GM10266 (cell line): ENCODE results near the gene ZCCHC3.

Experiments
- DNase-seq: peaks from one replicate; pipeline ENCODE4 v3.0.0; 2012; ENCODE audit errors: extremely low spot score
- TF ChIP-seq, protein P1 (sequence below): IDR thresholded peaks from 2 replicates; pipeline ENCODE4 v1.5.1; 2012; ENCODE audit warnings: mild to moderate bottlenecking, low read depth; ENCODE audit not compliant: control insufficient read depth, insufficient read depth; ENCODE audit errors: missing control alignments

Gene ZCCHC3

DNA sequence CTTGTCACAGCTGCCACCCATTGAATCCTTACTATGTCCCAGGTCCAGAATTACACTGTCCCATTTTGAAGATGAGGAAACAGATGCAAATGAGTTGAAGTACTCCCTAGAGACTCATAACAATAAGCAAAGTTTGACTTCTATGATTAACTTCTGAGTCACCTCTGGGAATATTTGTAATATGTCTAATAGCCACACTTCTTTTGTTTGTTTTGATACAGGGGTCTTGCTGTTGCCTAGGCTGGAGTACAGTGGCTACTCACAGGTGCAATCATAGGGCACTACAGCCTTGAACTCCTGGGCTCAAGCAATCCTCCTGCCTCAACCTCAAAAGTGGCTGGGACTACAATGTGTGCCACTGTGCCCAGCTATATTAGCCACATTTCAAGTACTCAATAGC, 16.6 kb downstream of the ZCCHC3 start:
- TF ChIP-seq, protein P1, sequence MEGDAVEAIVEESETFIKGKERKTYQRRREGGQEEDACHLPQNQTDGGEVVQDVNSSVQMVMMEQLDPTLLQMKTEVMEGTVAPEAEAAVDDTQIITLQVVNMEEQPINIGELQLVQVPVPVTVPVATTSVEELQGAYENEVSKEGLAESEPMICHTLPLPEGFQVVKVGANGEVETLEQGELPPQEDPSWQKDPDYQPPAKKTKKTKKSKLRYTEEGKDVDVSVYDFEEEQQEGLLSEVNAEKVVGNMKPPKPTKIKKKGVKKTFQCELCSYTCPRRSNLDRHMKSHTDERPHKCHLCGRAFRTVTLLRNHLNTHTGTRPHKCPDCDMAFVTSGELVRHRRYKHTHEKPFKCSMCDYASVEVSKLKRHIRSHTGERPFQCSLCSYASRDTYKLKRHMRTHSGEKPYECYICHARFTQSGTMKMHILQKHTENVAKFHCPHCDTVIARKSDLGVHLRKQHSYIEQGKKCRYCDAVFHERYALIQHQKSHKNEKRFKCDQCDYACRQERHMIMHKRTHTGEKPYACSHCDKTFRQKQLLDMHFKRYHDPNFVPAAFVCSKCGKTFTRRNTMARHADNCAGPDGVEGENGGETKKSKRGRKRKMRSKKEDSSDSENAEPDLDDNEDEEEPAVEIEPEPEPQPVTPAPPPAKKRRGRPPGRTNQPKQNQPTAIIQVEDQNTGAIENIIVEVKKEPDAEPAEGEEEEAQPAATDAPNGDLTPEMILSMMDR = no peak
- DNase-seq = no peak

DNA sequence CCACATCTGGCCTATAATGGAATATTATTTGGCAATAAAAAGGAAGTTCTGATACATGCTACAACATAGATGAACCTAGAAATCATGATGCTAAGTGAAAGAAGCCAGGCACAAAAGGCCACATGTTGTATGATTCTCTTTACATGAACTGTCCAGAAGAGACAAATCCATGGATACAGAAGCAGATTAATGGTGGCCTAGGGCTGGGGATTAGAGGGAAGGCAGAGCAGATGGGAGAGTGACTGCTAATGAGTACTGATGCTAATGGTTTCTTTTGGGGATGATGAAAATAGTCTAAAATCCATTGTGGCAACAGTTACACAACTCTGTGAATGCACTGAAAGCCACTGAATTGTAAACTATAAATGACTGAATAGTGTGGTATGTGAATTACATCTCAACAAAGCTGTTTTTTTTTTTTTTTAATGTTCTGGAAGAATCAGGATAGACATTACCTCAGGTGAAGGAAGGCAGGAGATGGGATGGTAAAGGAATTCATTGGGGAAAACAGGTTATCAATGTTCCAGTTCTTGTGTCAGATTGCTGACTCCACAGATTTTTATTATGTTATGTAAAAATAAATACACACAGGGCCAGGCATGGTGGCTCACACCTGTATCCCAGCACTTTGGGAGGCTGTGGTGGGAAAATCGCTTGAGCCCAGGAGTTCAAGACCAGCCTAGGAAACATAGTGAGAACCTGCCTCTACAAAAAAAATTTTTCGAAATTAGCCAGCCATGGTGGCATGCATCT, 19.1 kb downstream of the ZCCHC3 start:
- TF ChIP-seq, protein P1 = no peak
- no peak for DNase-seq

DNA sequence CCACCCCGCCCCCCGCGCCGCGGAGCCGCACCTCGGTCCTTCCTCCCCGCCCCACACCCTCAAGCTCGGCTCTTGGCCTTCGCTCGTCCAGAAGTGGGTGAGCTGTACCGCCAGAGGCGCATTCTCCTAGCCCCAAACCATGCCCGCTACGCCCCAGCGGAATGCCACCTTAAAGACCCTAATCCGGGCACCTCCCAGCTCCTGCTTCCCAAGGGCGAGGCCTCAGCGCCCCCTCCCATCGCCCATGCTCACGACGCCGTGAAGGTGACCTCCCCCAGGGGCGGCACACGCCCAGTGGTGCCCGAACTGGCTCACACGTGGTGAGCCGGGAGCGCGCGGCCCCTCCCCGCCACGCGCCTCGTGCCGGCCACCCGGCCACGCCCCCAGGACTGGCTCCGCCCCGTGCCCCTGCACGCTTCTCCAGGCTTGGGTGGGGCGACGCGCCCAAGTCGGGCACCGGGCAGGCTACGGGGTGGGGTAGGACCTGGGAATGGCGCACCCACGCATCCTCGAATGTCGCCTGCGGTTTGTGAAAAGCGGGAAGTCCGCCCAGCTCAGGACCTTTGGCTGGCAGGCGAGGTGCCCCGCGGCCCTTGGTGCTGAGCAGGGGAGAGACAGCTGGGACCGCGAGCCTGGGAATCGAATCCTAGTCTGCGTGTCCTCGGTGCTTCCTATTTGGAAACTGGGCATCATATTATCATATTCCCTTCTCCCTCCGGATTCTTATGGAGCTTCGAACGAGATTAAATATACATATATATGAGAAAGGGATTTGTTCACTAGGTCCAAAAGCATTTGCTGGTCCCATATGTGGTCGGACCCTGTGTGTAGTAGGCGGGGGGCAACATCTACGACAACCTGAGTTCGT, 27.0 kb downstream of the ZCCHC3 start:
- TF ChIP-seq, protein P1 = peak; percentile 5
- DNase-seq = peak; percentile 93

DNA sequence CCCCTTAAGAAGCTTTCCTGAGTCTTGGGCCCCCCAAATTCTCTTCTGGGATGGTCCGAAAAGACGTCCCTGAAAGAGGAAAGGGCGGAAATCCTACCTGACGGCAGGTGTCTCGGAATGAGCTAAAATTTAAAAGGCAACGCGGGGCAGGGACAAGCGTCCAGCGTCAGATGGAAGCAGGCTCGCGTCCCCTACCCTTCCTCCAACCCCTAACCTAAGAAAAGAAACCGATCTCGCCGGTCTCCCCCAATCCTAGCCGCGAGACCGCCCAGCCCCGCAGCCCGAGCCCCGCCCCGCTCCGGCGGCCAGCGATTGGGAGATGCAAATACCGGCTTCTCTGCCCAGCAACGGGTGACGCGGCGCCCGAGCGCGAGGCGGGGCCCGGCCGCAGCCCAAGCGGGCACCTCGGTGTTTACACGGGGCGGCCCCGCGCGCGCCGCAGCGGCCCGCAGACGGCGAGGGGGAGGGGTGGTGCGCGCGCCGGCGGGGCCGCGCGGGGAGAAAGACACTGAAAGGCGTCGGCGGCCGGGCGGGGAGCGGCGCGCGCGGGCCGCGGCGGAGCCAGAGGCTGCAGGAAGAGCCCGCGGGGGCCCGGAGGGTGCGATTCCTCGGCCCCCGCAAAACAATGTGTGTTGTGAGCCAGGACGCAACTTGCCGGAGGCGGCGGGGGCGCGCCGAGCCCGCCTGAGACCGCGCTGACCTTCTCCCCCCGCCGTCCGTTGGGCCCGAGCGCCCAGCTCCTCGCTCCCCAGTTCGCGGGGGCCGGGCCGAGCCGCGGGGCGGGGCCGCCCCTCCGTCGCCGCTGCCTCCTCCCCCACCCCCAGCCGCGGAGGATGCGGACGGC, 27.9 kb downstream of the ZCCHC3 start, which contains the start of gene SOX12:
SOX12 (plus strand) TSS at position 508 of the 844 bp plus-strand sequence. CDS start 373 bp downstream, outside the sequence.
- TF ChIP-seq, protein P1 = no peak
- peak; percentile 98 for DNase-seq

DNA sequence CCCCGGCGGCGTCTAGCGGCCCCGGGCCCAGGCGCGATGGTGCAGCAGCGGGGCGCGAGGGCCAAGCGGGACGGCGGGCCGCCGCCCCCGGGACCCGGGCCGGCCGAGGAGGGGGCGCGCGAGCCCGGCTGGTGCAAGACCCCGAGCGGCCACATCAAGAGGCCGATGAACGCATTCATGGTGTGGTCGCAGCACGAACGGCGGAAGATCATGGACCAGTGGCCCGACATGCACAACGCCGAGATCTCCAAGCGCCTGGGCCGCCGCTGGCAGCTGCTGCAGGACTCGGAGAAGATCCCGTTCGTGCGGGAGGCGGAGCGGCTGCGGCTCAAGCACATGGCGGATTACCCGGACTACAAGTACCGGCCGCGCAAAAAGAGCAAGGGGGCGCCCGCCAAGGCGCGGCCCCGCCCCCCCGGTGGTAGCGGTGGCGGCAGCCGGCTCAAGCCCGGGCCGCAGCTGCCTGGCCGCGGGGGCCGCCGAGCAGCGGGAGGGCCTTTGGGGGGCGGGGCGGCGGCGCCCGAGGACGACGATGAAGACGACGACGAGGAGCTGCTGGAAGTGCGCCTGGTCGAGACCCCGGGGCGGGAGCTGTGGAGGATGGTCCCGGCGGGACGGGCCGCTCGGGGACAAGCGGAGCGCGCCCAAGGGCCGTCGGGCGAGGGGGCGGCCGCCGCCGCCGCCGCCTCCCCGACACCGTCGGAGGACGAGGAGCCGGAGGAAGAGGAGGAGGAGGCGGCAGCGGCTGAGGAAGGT, 28.7 kb downstream of the ZCCHC3 start:
- peak; percentile 80 for DNase-seq
- TF ChIP-seq, protein P1 = no peak

DNA sequence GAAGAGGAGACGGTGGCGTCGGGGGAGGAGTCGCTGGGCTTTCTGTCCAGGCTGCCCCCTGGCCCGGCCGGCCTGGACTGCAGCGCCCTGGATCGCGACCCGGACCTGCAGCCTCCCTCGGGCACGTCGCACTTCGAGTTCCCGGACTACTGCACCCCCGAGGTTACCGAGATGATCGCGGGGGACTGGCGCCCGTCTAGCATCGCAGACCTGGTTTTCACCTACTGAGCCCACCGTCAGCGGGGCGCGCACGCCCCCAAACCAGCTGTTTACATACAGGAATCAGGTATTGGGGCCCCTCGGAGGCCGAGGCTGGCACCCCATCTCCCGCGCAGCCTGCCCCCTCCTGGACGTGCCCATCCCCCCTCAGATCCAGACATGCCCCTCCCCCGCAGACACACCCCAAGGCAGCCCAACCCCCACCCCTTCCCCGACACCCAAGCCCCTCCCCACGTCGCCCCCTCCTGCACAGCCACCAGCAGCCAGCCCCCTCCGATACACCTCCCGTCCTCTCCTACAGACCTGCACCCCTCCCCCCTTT, 29.3 kb downstream of the ZCCHC3 start:
- TF ChIP-seq, protein P1 = no peak
- DNase-seq = no peak
